Measurements from ENCODE around the gene HLA-DMA. TPM values are rescaled to one million over a fixed set of nuclear protein-coding genes. Genes with fewer than 3 reads are reported as not detected.

HLA-DMA gene
- total RNA-seq, 1 donor = 1.6 TPM

DNA sequence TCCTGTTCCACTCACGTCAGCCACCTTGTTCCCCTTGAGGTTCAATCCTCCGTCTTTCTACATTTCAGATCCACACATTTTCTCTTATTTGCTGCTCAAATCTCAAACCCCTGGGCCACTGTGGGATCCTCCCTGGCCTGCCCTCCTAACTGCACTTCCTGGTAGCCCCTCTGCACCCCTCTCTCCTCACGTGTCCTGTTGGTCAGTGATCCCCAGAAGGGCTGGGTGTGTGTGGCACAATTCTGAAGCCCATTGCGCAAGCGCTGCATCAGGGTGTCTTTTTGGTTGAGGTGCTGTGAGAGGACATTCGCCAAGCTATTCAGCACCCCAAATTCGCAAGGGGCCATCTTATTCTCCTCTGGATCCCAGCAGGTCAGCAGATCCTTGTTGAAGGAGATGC, 14.4 kb downstream of the HLA-DMA start:
- TF ChIP-seq, protein P1, sequence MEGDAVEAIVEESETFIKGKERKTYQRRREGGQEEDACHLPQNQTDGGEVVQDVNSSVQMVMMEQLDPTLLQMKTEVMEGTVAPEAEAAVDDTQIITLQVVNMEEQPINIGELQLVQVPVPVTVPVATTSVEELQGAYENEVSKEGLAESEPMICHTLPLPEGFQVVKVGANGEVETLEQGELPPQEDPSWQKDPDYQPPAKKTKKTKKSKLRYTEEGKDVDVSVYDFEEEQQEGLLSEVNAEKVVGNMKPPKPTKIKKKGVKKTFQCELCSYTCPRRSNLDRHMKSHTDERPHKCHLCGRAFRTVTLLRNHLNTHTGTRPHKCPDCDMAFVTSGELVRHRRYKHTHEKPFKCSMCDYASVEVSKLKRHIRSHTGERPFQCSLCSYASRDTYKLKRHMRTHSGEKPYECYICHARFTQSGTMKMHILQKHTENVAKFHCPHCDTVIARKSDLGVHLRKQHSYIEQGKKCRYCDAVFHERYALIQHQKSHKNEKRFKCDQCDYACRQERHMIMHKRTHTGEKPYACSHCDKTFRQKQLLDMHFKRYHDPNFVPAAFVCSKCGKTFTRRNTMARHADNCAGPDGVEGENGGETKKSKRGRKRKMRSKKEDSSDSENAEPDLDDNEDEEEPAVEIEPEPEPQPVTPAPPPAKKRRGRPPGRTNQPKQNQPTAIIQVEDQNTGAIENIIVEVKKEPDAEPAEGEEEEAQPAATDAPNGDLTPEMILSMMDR (IDR thresholded peaks at IDR 0.05; ENCODE audit: insufficient read depth, low read length) = no peak
- DNase-seq (ENCODE audit: low read depth) = no peak

DNA sequence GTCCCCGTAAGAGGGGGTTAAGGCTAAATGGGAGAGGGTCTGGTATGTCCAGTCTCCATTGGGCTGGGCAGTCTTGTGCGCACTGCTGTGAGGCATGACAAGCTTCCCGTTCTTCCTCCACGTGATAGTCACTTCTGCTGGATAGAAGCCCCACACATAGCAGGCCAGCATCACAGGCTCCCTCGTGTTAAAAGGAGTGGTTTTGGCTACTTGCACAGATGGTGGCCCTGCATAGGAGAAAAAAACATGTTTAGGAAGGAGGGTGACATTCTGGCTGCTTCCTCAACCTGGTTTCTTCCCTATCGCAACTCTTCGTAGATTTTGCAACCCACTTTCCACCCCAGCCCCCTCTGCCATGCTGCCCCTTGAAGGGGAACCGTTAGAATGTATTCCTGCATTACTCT, 15.7 kb downstream of the HLA-DMA start:
- TF ChIP-seq, protein P1 (IDR thresholded peaks at IDR 0.05; ENCODE audit: insufficient read depth, low read length) = no peak
- H3K4me3 ChIP-seq (ENCODE audit: low read depth, low read length) = no peak overlapping the region
- DNase-seq (ENCODE audit: low read depth) = no peak

More for the DNA sequence above, 14.4 kb downstream of the HLA-DMA start:
- H3K4me3 ChIP-seq (ENCODE audit: low read depth, low read length) = no peak overlapping the region

DNA sequence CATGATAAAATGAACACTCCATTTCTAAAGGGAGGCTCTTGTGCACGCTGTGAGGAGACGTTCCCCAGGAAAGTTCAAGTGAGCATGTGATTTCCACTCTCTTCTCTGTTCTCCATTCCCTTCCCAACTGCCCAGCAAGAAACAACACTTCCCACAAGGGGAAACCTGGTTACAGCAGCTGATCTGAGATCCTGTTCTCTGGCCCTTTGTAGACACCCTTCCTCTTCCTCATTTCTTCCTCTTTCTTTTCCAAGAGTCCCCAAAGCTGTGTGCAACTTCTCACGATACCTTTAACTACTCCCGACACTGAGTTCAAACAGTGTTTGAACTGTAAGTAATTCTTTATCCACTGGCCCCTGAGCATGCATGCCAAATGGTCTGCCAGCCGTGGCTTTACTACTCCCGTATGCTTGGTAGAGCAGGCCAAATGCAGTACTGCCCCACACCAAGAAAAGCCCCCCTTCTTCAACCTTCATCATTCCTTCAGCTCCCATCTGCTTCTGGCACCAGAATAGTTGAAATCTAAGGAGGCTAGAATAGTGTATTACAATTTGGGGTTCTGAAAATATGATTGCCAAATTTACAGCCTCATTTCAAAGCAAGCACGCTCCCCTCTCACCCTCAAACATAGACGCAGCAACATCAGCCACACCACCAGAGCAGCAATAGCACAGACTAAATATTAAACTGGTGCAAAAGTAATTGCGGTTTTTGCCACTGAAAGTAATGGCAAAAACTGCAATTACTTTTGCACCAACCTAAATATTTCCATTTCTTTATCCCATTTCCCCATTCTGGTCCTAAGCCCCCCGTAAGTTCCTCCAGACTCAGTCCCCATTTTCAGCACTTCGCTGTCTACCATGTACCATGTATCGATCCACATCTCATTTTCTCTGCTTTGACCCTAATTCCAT, 16.4 kb downstream of the HLA-DMA start:
- H3K4me3 ChIP-seq (ENCODE audit: low read depth, low read length) = no peak overlapping the region
- TF ChIP-seq, protein P1 (IDR thresholded peaks at IDR 0.05; ENCODE audit: insufficient read depth, low read length) = no peak
- DNase-seq (ENCODE audit: low read depth) = no peak

DNA sequence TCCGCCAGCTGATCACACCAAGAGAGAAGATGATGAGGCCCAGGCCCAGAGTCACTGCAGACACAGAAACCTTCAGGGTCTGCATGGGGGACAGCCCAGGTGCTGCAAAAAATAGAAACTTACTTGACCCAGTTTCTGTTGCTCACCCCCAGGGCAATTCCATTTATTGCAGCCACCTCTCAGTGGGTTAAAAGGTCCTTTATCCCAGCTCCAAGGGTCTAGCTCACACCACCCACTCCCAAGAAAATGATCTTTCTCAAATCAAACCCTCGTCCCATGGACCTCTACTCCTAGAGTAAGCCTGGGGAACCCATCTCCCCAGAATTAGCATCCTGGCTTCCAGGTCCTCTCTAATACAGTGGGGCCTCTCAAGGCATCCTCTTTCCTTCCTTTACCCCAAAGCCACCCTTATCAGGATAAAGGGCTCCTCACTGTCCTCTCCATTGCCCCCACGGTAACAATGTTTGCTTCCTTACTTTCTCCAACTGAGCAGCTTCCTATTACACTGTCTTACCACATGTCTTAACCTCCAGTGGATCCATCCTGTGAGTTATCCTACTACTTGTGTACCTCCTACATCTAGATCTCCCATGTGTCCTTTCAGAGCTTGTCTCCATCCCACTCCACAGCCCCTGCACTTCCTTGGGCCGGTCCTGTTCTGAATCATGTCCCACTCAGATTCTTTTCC, 17.2 kb downstream of the HLA-DMA start:
- TF ChIP-seq, protein P1 (IDR thresholded peaks at IDR 0.05; ENCODE audit: insufficient read depth, low read length) = no peak
- H3K4me3 ChIP-seq (ENCODE audit: low read depth, low read length) = no peak overlapping the region
- no peak for DNase-seq (ENCODE audit: low read depth)

DNA sequence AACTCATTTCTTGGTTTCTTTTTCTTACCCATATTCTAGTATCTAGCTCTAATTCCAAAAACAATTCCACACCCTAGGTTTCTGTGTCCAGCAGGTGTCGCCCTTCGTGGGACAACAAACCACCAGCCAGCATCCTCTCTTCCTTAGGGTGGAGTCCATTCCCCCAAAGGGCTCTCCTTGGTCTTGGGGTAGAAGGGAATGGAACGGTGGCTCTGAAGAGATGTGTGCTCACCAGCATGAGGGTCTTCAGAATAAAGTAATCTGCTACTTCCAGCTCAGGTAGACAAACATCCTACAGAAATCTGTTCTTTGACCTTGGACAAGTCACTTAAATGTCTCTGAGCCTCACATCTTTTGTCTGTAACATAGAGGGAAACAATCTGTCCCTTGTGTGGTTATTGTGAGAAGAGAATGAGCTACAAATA, 19.2 kb downstream of the HLA-DMA start:
- TF ChIP-seq, protein P1 (IDR thresholded peaks at IDR 0.05; ENCODE audit: insufficient read depth, low read length) = peak; percentile 79
- peak; percentile 85 for DNase-seq (ENCODE audit: low read depth)
- no peak overlapping the region for H3K4me3 ChIP-seq (ENCODE audit: low read depth, low read length)

DNA sequence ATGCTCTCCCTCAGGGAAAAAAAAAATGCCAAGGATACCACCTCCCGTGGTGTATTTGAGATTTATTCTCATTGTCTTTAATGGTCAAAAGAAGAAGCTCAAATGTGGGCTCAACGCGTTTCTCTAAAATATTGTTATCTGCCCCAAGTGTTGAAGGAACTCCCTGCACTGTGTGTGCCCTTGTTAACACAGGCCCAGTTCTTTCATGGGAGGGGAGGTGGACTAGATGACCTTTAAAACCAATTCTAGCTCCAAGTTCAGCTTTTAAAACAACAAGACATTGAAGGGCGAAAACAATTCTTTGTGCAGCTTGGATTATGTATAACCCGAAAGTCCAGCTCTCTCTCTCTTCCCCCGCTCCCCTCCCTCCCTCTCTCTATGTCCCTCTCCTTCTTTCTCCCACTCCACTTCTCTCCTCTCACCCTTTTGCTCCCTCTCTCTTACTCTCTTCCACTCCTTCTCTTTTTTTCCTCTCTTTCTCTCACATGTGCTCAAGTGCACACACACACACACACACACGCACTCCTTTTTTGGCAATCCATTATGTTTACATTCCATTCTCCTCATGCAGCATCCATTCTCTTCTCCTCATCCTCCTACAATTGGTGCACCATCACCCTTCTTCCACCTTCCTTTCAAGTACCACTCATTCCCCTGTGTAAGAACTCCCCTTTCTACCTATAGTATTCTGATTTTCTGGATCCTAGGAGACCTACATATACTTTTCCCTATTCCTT, 20.6 kb downstream of the HLA-DMA start:
- TF ChIP-seq, protein P1 (IDR thresholded peaks at IDR 0.05; ENCODE audit: insufficient read depth, low read length) = no peak
- peak; percentile 63 for DNase-seq (ENCODE audit: low read depth)
- H3K4me3 ChIP-seq (ENCODE audit: low read depth, low read length) = no peak overlapping the region
